ENCODE results near the gene GOLGA3.
A peak's percentile ranks its signal among the peaks of the same experiment; 100 is the strongest.

The GOLGA3 gene

DNA sequence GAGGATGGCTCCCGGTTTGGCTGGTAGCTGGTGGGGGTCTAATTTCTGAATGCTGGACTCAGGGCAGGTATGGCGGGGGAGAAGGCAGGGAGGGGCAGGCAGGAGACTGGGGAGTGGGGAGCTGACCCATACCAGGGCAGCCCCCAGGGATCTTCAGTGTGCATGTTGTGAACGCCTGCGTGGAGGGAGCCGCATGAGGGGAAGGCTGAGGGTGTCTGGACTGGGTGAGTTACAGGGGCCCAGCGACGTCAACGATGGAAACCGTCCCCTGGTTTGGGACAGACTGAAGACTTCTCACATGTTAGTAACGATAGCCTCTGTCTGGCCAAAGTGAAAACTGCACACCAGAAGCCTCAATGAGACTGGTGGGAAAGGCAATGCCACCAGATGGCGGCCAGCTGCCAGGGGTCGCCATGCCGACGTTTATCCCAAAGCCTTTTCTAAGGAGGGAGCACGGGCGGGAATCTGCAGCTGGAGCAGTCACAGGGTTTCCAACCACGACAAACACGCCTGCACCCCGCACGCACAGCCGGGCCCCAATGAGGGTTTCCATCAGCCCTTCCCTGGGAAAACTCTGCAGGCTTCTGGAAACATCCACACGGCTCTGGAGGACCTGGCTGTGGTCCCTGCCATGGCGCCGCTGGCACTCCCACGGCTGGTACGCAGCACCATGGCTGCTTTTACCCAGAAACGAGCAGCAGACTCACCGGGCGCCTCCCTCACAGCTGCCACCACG is 104.0 kb downstream of the GOLGA3 start:
- H3K4me1 ChIP-seq: 0 out of 20 replicates have a peak, but pooled peaks cover 0 to 1% (median 0%) of the 10 kb centered on the region in 10 experiments
- TF ChIP-seq Cebpa-rat (IDR thresholded peaks at IDR 0.05): no peak
- no peak overlapping the region for H3K27ac ChIP-seq
- no peak overlapping the region for H3K4me3 ChIP-seq
- H3K4me2 ChIP-seq: no peak overlapping the region
- peaks cover 92 to 97% (median 94%) of the 10 kb centered on the region in 11 experiments for H3K36me3 ChIP-seq
- no peaks in the 10 kb centered on the region for H3K9me3 ChIP-seq (replicated peaks in 1 of 11)
- H3K27me3 ChIP-seq: no peaks in the 10 kb centered on the region
- H4K20me1 ChIP-seq: peaks cover 40 to 96% (median 92%) of the 10 kb centered on the region in 11 experiments
- H3K9ac ChIP-seq: no peak overlapping the region

DNA sequence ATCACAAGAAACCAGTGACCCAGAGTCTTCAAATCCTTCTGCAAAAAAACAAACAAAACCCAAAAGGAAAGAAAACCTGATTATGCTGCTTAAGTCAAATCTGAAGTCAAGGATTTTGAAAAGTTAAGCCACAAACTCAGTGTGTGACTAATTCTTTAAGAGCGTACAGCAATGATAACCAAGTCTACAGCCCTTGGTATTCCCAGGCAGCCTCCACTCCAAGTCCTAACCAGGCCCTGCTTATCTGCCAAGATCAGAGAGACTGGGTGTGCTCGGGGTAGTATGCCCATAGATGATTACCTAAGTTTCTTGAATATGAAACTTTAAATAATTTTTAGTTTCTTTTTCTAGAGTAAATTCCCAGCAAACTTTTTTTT is 104.9 kb downstream of the GOLGA3 start:
- no peak overlapping the region for H3K4me3 ChIP-seq
- H4K20me1 ChIP-seq: peaks cover 46 to 100% (median 96%) of the 10 kb centered on the region in 11 experiments
- H3K36me3 ChIP-seq: peaks cover 96 to 100% (median 98%) of the 10 kb centered on the region in 11 experiments
- H3K9ac ChIP-seq: no peak overlapping the region
- H3K4me1 ChIP-seq: no peaks in the 10 kb centered on the region
- TF ChIP-seq Cebpa-rat (IDR thresholded peaks at IDR 0.05): no peak
- no peaks in the 10 kb centered on the region for H3K9me3 ChIP-seq (replicated peaks in 1 of 11)
- no peak overlapping the region for H3K27ac ChIP-seq
- H3K4me2 ChIP-seq: no peak overlapping the region
- H3K27me3 ChIP-seq: no peaks in the 10 kb centered on the region

DNA sequence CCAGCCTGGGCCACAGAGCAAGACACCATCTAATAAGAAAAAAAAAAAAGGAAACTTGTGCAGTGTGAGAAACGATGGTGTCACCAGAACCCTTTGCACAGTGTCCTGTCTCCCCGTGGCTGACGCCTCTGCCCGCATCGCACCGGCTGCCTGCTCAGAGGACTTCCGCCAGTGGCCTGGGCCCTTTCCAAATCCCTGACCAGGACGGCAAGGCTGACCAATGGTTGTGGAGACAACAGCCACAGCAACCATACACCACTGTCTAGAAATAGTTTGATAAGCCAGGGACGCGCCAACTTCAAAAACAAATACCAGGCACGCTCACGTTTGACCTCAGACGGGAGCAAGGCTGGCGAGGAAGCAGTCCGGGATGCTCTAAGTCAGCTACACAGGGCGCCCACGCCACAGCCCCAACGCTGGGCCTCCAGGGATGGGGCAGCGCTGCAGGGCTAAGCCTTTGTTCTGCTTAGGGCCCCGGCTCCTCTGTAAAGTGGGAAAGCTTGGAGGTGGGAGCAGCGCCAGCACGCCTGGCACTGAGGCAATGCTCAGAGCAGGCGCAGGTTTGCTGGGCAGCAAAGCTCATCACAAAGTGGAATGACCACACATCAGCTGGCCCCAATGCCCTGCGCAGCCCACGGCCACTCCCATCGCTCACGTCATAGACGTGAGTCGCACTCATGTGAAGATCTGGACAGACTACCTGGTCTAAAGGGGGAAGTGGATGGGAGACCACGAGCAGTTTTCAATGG is 105.5 kb downstream of the GOLGA3 start:
- no peaks in the 10 kb centered on the region; a peak in 1 of 20 replicates for H3K4me1 ChIP-seq
- H3K9ac ChIP-seq: no peak overlapping the region
- H3K4me2 ChIP-seq: no peak overlapping the region
- H3K4me3 ChIP-seq: no peak overlapping the region
- peaks cover 43 to 97% (median 93%) of the 10 kb centered on the region in 11 experiments for H4K20me1 ChIP-seq
- TF ChIP-seq Cebpa-rat (IDR thresholded peaks at IDR 0.05): no peak
- no peaks in the 10 kb centered on the region for H3K27me3 ChIP-seq
- peak overlapping the region in 1 of 11 experiments; percentile 14; a peak in 1 of 22 replicates for H3K27ac ChIP-seq
- H3K36me3 ChIP-seq: peaks cover 93 to 97% (median 95%) of the 10 kb centered on the region in 11 experiments
- H3K9me3 ChIP-seq (replicated peaks in 1 of 11): no peaks in the 10 kb centered on the region

DNA sequence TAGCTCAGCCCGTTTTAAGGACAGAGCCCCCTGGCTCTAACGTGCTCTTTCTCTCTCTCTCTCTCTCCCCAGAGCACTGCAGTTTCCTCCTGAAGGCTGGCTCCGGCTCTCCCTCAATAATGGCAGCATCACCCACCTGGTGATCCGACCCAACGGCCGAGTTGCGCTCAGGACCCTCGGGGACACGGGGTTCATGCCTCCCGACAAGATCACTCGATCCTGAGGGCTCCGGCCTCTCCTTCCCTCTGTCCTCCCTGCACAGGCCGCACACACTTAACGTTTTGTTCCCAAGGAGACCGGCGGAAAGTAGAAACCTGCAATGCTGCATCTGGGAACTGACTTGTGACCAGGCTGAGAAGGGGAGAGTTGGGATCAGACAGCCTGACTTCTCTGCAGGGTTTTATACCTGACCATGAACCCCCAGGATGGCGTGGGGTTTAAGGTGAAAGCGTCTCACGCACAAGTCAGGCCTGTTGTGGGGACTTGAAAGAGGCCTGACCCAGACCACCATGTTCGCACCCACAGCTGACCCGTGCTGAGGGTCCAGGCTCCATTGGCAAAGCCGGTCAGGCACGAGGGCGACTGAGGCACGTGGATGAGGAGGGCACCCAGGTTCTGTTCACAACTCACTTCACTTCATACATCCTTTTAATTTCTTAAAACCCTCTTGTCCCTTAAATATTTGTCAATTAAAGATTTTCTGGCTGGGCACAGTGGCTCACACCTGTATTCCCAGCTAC is 107.9 kb downstream of the GOLGA3 start:
- Histone ChIP-seq H3K36me3 (peaks cover 79 to 97% (median 89%) of the 10 kb centered on the region in 11 experiments), H3K4me2 (no peak overlapping the region), H3K27ac (no peak overlapping the region), H3K9me3 (replicated peaks in 1 of 11) (no peaks in the 10 kb centered on the region), H3K4me1 (peaks cover 15 to 23% (median 19%) of the 10 kb centered on the region in 10 experiments), H3K4me3 (no peak overlapping the region), H3K9ac (no peak overlapping the region), H4K20me1 (peaks cover 57 to 97% (median 95%) of the 10 kb centered on the region in 11 experiments), H3K27me3 (no peaks in the 10 kb centered on the region)
- TF ChIP-seq Cebpa-rat (IDR thresholded peaks at IDR 0.05): no peak

DNA sequence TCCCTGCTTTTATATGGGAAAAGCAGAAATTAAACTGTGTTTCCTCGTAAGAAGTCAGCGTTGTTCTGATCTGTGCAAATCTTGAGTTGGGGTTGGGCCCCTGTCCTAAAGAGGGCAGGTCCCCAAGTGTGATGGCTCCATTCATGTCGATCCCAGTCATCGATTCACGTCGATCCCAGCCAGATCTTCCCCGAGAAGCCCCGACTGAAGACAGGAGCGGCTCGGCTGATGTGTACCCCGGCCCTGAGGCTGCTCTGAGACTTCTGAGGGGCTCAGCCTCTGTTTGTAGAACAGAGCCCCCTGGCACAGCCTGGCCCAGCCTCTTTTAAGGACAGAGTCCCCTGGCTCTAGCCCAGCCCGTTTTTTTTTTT is 108.7 kb downstream of the GOLGA3 start:
- Histone ChIP-seq H3K36me3 (peaks cover 77 to 97% (median 89%) of the 10 kb centered on the region in 11 experiments), H3K4me1 (peaks cover 15 to 23% (median 19%) of the 10 kb centered on the region in 10 experiments), H3K27ac (no peak overlapping the region), H3K9ac (no peak overlapping the region), H3K4me3 (no peak overlapping the region), H3K9me3 (replicated peaks in 1 of 11) (no peaks in the 10 kb centered on the region), H4K20me1 (peaks cover 56 to 97% (median 94%) of the 10 kb centered on the region in 11 experiments), H3K27me3 (no peaks in the 10 kb centered on the region), H3K4me2 (no peak overlapping the region)
- no peak for TF ChIP-seq Cebpa-rat (IDR thresholded peaks at IDR 0.05)

DNA sequence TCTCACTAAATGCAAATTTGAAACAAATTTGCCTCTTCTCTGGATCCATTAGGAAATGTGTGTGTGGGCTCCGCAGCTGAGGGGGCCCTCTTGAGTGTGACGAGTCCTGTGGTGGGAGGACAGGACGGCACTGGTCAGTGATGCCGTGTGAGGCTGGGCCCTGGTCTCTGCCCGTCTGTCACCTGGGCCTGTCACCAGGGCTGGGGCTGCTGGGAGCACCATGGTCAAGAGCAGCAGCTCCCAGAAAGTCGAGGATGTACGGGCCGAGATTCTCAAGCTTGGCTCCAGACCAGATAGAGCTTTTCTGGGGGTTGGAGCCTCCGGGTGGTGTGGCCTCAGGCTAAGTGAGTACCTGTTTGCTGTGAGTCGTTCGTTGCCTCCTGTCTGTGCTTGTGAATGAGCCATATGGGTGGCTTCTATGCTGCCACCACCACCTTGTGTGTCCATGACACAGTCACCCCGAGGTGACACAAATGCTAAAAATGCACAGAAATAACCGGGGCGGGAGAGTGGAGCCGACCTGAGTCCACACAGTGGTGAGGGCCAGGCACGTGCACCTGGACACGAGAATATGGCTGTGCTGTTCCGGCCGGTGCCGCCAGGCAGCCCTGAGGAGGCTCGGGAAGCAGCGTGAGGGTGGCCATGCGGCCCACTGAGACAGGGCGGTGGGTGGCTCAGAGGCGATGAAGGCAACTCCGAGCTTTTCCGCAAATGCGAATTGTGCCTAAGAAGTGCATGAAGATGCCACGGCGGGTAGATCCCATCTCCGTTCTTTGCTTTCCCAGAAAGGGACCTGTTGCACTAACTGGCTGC is 109.3 kb downstream of the GOLGA3 start:
- Histone ChIP-seq H3K4me3 (no peak overlapping the region), H3K36me3 (peaks cover 77 to 97% (median 89%) of the 10 kb centered on the region in 11 experiments), H3K4me1 (peaks cover 15 to 24% (median 19%) of the 10 kb centered on the region in 10 experiments), H3K9ac (no peak overlapping the region), H3K27ac (no peak overlapping the region), H4K20me1 (peaks cover 50 to 97% (median 94%) of the 10 kb centered on the region in 11 experiments; a peak in 21 of 22 replicates), H3K4me2 (no peak overlapping the region), H3K9me3 (replicated peaks in 1 of 11) (no peaks in the 10 kb centered on the region), H3K27me3 (no peaks in the 10 kb centered on the region)
- no peak for TF ChIP-seq Cebpa-rat (IDR thresholded peaks at IDR 0.05)

Data from BLaER1 treated with 17β-estradiol and CSF1 and Interleukin-3, amounts not matched to agents 10 nM and 100 nM (cell line).